ENCODE results near the gene ZFAND3. TPM values are rescaled to one million over a fixed set of nuclear protein-coding genes. Genes with fewer than 3 reads are reported as not detected.

ZFAND3 gene
- total and polyA plus RNA-seq, 7 donors = 48.5 to 166 (median 141) TPM

DNA sequence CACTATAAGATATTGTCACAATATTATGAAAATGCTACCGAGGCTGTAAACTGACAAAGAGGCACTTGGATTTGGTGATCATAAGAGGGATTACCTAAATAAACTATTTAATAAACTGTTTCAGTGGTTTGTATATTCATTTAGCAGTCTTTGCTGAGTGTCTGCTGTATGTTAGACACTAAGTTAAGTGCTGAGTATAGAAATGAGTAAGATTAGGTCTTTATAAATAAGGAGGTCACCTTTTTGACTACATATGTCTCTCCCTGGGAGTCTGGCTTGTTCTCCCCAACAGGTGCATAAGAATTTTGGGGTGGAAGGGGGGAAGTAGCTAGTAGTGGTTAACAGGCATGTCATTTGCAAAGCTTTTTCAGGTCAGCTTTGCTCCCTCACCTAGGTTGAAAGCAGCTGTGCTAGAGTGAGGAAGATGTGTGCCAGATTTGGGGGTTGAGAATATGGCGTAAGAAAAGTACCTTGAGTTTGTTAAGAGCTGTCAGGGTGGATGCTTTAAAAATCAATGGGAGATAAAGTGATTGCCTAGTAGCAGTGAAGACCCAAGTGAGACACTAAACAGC, 246.3 kb downstream of the ZFAND3 start:
- WGBS, 3 donors = 97 to 100% (median 99%) methylated on average over 2 of the region's 2 CpGs
- DNase-seq (no peak), ATAC-seq (no peak)
- Histone ChIP-seq H3K4me1 (peaks cover 11% of the 10 kb centered on the region), H3K27ac (no peak overlapping the region), H3K27me3 (ENCODE audit: insufficient read depth in 3 of 3, low read length in 2 of 3) (no peaks in the 10 kb centered on the region), H3K4me3 (no peak overlapping the region), H3K9me3 (no peaks in the 10 kb centered on the region), H3K36me3 (ENCODE audit: insufficient read depth in 1 of 2, low read depth in 1 of 2) (peaks cover 7 to 38% of the 10 kb centered on the region in 2 donors)
- intact Hi-C loops (cut with DNase I) = no loop called here
- TF ChIP-seq, protein P1, sequence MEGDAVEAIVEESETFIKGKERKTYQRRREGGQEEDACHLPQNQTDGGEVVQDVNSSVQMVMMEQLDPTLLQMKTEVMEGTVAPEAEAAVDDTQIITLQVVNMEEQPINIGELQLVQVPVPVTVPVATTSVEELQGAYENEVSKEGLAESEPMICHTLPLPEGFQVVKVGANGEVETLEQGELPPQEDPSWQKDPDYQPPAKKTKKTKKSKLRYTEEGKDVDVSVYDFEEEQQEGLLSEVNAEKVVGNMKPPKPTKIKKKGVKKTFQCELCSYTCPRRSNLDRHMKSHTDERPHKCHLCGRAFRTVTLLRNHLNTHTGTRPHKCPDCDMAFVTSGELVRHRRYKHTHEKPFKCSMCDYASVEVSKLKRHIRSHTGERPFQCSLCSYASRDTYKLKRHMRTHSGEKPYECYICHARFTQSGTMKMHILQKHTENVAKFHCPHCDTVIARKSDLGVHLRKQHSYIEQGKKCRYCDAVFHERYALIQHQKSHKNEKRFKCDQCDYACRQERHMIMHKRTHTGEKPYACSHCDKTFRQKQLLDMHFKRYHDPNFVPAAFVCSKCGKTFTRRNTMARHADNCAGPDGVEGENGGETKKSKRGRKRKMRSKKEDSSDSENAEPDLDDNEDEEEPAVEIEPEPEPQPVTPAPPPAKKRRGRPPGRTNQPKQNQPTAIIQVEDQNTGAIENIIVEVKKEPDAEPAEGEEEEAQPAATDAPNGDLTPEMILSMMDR (IDR thresholded peaks at IDR 0.05) = no peak

DNA sequence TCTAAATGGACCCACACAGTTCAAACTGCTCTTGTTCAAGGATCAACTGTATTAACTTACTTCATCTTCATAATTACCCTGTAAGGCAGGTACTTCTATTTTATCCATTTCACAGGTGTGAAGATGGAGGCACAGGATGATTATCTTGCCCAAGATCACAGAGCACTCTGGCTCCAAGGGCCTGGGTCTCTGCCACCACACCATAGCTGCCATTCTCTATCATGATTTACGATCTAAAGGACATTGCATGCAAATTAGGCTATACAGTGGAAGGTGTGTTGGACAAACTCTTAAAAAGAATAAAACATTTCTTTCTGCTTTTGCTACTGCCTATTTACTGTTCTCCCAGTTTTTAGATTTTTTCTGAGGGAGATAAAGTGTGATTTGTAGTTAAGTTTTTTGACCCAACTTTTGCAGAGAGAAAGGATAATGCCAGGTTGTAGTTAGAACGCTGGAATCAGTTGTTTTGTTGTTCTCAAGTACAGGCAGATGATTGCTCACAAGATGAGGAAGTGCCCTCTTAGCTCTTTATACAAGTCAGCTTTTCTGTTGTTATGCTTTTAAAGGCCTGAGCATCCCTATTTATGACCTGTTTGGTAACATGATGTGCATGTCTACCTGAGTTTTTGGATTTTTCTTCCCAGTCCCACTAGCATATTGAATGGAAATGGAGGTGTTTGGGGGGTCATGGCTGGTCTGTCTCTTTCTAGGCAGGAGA, 247.9 kb downstream of the ZFAND3 start:
- no peaks in the 10 kb centered on the region for H3K27me3 ChIP-seq (ENCODE audit: insufficient read depth in 3 of 3, low read length in 2 of 3)
- ATAC-seq (no peak), DNase-seq (no peak)
- WGBS, 3 donors = 70 to 75% (median 70%) methylated on average over 2 of the region's 2 CpGs
- no peak overlapping the region for H3K4me3 ChIP-seq
- H3K4me1 ChIP-seq = peaks cover 18% of the 10 kb centered on the region
- no peak overlapping the region for H3K27ac ChIP-seq
- no peaks in the 10 kb centered on the region for H3K9me3 ChIP-seq
- H3K36me3 ChIP-seq (ENCODE audit: insufficient read depth in 1 of 2, low read depth in 1 of 2) = peaks cover 5 to 23% of the 10 kb centered on the region in 2 donors
- intact Hi-C loops (cut with DNase I) = no loop called here
- TF ChIP-seq, protein P1 (IDR thresholded peaks at IDR 0.05) = no peak

DNA sequence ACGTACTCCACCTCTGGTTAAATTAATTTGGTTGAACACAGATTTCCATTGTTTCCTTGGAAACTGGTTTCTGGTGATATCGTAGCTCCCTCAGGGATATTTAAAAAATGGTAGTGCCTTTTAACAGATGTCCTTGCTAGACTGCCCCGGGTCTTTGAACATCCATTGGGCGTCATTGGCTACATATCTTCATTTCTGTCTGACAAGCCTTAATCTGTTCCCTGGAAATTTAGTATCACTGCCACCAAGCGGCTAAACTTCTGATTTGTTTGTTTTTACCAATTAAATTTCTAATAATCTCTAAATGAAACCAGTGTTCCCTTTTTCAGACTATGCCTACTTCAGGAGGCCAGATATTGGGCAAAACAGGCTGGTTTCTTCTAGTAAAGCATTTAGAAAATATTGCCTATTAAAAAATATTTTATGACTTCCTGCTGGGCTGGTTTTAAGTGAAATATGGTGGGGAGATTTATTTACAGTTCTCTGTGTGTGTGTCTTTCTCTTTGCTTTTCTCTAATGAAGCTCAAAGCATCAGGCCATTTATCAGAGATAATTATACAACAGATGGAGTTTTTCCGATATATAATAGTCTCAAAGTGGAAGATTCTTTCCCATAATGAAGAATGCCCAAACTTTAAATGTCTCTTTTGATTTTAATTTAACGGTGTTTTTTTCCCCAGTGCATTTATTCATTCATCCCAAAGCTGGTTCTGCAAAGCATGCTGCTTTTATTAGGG, 249.5 kb downstream of the ZFAND3 start:
- H3K4me1 ChIP-seq = peaks cover 29% of the 10 kb centered on the region
- H3K36me3 ChIP-seq (ENCODE audit: insufficient read depth in 1 of 2, low read depth in 1 of 2) = peaks cover 0 to 7% of the 10 kb centered on the region in 2 donors
- ATAC-seq = no peak
- H3K9me3 ChIP-seq = no peaks in the 10 kb centered on the region
- no peak overlapping the region for H3K4me3 ChIP-seq
- 49 to 55% (median 52%) methylated on average over 7 of the region's 7 CpGs for WGBS, 3 donors
- DNase-seq = no peak
- no peak overlapping the region for H3K27ac ChIP-seq
- intact Hi-C loops (cut with DNase I) = no loop called here
- TF ChIP-seq, protein P1 (IDR thresholded peaks at IDR 0.05) = no peak
- H3K27me3 ChIP-seq (ENCODE audit: insufficient read depth in 3 of 3, low read length in 2 of 3) = no peaks in the 10 kb centered on the region

DNA sequence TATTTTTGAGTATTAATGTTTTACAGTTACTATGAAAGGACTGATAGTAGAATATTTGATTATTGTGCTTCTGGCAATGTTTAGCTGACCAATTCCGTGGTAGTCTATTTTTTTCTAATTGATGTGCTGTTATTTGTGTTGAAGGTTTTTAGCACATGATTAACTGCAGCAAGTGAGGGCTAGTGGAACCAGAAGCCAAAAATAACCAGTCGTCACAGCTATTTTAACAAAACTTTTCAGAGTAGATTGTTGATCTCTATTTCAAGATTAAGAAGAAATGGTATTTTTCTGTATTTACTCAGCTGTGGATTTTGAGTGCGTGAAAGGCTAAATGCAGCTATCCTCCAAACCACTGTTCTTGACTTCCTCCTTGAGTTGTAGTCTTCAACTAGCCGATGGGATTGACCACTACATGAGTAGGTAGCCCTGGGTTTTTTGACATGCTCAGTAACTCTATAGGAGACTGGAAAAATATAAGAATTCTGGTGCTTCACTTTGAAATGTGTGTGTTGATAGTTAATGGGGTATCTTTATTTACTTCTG, 258.0 kb downstream of the ZFAND3 start:
- WGBS, 3 donors = 43 to 60% (median 46%) methylated on average over 4 of the region's 4 CpGs
- ATAC-seq = peak in 2 of 4 donors; percentile 38 to 61

More for the DNA sequence above, 258.0 kb downstream of the ZFAND3 start:
- Histone ChIP-seq H3K36me3 (ENCODE audit: insufficient read depth in 1 of 2, low read depth in 1 of 2) (no peaks in the 10 kb centered on the region), H3K4me1 (peaks cover 44% of the 10 kb centered on the region), H3K27ac (no peak overlapping the region), H3K27me3 (ENCODE audit: insufficient read depth in 3 of 3, low read length in 2 of 3) (no peaks in the 10 kb centered on the region), H3K4me3 (no peak overlapping the region), H3K9me3 (no peaks in the 10 kb centered on the region)
- no peak for DNase-seq
- intact Hi-C loops (cut with DNase I) = no loop called here
- TF ChIP-seq, protein P1 (IDR thresholded peaks at IDR 0.05) = no peak
